Endothelial cell of umbilical vein (primary cell): Measurements from ENCODE around the gene RET.

Source experiments
- CTCF ChIP-seq, 2 donors: IDR thresholded peaks; 1 replicate in 1 of 2; 2 replicates in 1 of 2; pipeline ENCODE4 v1.5.1; 2011; ENCODE audit warnings: low read length in 2 of 2, mild to moderate bottlenecking in 2 of 2, moderate library complexity in 2 of 2, control low read depth in 1 of 2, inconsistent platforms in 1 of 2, low read depth in 1 of 2; ENCODE audit not compliant: insufficient read depth in 1 of 2; ENCODE audit errors: extremely low read depth in 1 of 2
- EZH2 ChIP-seq: IDR thresholded peaks from 2 replicates; pipeline ENCODE4 v1.6.1; 2012; ENCODE audit warnings: borderline replicate concordance, low read depth, mild to moderate bottlenecking, moderate library complexity, low read length, inconsistent platforms; ENCODE audit not compliant: severe bottlenecking
- POLR2A ChIP-seq: IDR thresholded peaks from 2 replicates; pipeline ENCODE4 v1.6.1; 2012; ENCODE audit warnings: low read depth, mild to moderate bottlenecking, control low read depth, low read length

- TF ChIP-seq CTCF (IDR thresholded peaks at IDR 0.05; ENCODE audit: extremely low read depth in 1 of 2, insufficient read depth in 1 of 2, low read depth in 1 of 2, low read length in 2 of 2) = no peak
- TF ChIP-seq POLR2A = no peak
- no peak for TF ChIP-seq EZH2
These were observed 26.9 kb upstream of the RET start for GRCh38 chr10:43050011-43050410.
